IPS DF 6.9 (cell line): Measurements from ENCODE around the gene PDLIM7.
A peak's percentile ranks its signal among the peaks of the same experiment; 100 is the strongest.

ENCODE experiments used
- DNase-seq: peaks from one replicate; pipeline ENCODE4 v3.0.0-alpha.2; 2013; ENCODE audit warnings: low read depth, low spot score
- H3K27ac ChIP-seq: one replicate; pipeline ENCODE4 v1.5.1; 2013; ENCODE audit warnings: low read length, control low read depth
- H3K27me3 ChIP-seq: 2 replicates; pipeline ENCODE4 v1.6.1; 2013; ENCODE audit warnings: mild to moderate bottlenecking, low read length; ENCODE audit not compliant: control insufficient read depth, insufficient read depth
- H3K36me3 ChIP-seq: 2 replicates; pipeline ENCODE4 v1.6.1; 2013; ENCODE audit warnings: low read length; ENCODE audit not compliant: control insufficient read depth, insufficient read depth
- H3K4me1 ChIP-seq: 2 replicates; pipeline ENCODE4 v1.6.1; 2013; ENCODE audit warnings: low read length; ENCODE audit not compliant: control insufficient read depth, insufficient read depth
- H3K4me3 ChIP-seq: 2 replicates; pipeline ENCODE4 v1.5.1; 2013; ENCODE audit warnings: mild to moderate bottlenecking, low read length
- H3K9me3 ChIP-seq: 2 replicates; pipeline ENCODE4 v1.6.1; 2013; ENCODE audit warnings: low read length, inconsistent platforms; ENCODE audit not compliant: control insufficient read depth, insufficient read depth
- WGBS: extraction: QIAGEN DNeasy Blood & Tissue Kit; methylation state at CpG from one replicate; pipeline ENCODE4 v1.1.7; 2013; ENCODE audit warnings: mixed read lengths, missing lambda C conversion rate; ENCODE audit not compliant: insufficient read length, insufficient coverage; 5-methylcytosine and 5-hydroxymethylcytosine counted together

PDLIM7 gene

DNA sequence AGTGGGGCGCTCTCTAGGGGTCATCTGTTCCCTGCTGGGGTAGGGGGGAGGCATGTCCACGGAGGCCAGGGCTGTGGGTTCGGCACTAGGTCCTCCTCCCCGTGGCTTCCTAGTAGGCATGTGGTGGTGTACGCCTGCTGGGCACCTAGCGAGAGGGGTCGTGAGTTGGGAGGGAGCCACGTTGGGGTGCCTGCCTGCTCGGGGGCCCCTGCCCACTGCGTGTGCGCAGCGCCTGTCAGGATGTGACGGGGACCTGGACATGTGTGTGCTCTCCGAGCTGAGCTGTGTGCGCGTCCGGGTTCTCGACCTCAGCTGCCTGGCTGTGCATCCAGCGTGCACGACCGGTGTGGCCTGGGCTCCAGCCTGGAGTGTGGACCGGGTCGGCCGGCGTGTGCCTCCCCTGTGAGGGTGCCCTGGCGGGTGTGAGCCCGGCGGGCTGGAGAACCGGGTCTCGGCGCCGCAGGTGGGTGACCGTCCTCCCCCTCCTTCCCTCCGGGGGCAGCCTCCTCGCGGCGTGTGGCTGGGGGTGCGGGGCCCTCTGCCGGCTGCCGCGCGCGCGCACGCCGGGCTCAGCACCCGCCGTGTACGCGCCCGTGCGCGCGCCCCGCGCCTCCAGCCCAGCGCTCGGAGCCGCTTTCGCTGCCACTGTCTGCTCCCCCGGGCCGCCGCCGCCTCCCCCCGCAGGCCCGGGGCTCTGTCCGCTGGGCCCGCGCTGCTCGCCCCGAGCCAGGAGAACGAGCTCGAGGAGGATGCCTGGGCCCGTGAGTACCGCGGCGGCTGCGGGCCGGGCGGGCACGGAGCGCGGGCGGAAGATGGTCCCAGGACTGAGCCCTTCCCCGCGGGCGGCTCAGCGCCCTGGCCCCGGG is 51.0 kb downstream of the PDLIM7 start, which contains the start of gene PRR7:
TSS of gene PRR7 (plus strand) at position 615 of the 866 bp plus-strand sequence. CDS start 8,254 bp downstream, outside the sequence.
- H3K27ac ChIP-seq = no peak within 1 kb of the TSS
- WGBS = no CpG with 5 or more reads among the region's 89 CpGs
- no peak for DNase-seq

DNA sequence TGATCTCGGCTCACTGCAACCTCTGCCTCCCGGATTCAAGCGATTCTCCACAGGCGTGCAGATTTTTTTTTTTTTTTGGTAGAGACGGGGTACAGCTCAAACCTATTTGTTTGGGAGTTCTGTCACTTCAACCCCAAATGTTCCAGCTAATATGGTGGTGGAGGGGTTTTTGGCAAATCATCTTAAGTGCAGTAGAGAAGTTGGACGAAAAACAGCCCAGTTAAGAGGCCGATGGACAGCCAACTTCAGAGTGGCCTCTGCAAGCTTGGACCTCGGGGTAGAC is 51.5 kb downstream of the PDLIM7 start:
- Histone ChIP-seq H3K36me3 (peaks cover 4% of the 10 kb centered on the region; the same call in 1 of the 2 replicates), H3K27ac (no peak overlapping the region)

More for the DNA sequence above, 51.0 kb downstream of the PDLIM7 start, which contains the start of gene PRR7:
- Histone ChIP-seq H3K36me3 (no peaks in the 10 kb centered on the region; the same call in 1 of the 2 replicates), H3K4me1 (peaks cover 3% of the 10 kb centered on the region; the same call in 1 of the 2 replicates), H3K9me3 (no peaks in the 10 kb centered on the region), H3K4me3 (peak within 1 kb of the TSS; percentile 69; the same call in 1 of the 2 replicates), H3K27me3 (0 out of 2 replicates have a peak, but pooled peaks cover 1% of the 10 kb centered on the region)

DNA sequence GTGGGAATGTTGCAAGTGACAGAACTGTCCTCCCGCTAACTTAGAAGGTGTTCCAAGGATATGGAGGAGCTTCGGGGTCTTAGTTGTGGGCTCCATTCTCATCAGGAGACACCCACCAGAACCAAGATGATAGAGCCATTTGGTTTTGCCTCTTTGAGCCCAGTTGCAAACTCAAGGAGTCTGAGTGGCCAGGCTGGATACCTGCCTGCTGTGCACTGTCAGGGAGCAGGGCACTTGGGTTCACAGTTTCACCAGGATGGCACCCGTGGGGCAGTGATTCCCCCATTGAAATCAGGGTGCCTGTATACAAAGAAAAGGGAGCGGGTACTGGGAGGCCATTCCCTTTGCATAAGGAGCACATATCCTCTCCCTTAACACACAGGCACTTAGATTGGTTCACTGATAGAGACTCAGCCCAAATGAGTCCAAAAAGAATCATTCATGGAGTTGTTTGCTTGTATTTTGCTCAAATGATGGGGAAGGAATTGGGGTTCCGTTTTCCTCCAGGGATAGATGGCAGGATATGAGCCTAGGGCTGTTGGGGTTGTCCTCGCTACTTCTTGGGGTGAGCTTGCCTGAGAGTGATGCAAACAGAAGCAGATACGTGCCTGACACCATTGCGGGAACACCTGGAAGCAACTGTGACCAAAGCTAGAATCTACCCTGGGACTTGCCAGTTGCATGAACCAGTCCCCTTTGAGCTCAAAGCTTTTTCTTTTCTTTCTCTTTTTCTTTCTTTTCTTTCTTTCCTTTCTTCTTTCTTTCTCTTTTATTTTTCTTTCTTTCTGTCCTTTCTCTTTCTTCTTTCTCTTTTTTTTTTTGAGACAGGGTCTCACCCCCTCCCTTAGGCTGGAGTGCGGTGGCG is 52.1 kb downstream of the PDLIM7 start:
- no peak overlapping the region for H3K4me3 ChIP-seq
- H3K27ac ChIP-seq = no peak overlapping the region
- WGBS = no CpG with 5 or more reads among the region's 10 CpGs

More for the DNA sequence above, 51.5 kb downstream of the PDLIM7 start:
- H3K4me3 ChIP-seq = no peak overlapping the region
- 0 out of 2 replicates have a peak, but pooled peaks cover 1% of the 10 kb centered on the region for H3K27me3 ChIP-seq
- no CpG with 5 or more reads among the region's 8 CpGs for whole genome bisulfite sequencing
- no peak for DNase-seq
- no peaks in the 10 kb centered on the region for H3K9me3 ChIP-seq
- peaks cover 3% of the 10 kb centered on the region; the same call in 1 of the 2 replicates for H3K4me1 ChIP-seq

DNA sequence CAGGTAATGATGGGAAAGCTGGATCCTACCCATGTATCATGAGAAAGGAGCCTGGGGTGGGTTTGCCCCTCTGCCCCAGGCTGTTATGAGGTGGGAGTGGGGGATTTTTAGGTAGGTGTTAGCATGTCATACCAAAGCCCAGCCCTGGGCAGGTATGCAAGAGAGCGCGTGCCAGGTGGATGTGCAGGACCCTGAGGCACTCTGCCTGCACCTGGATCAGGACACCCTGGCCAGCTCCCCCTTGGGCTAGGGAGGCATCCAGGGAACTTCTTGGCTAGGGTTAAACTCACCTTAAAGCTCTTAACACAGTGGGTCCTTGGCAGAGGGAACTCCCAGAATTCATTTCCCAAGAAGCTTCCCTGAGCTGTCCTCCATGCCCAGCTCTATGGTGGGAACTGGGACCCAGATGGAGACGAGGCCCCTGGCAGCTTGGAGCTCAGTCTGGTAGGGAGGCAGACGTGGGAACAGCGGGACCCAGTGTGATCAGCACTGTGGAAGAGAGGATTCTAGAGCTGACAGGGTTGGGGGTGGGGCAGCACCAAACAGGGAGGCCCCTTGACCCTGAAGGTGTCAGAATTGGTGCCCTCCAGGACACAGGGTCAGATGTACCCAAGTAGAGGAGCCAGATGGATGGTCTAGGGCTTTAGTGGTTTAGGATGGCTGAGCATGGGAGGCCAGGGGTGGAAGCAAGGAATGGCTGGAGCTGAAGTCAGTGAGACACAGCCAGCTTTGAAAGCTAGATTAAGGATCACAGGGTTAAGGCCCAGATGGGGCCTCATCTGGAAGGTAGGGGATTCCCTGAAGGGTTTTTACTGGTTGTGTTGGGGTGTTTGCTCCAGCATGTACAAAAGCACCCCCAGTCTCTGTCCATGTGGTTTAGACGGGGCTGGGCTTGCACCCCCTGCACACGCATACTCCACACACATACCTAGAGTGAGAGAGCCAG is 53.0 kb downstream of the PDLIM7 start:
- Histone ChIP-seq H3K4me3 (no peak overlapping the region), H3K36me3 (peaks cover 4% of the 10 kb centered on the region; the same call in 1 of the 2 replicates), H3K4me1 (peaks cover 5% of the 10 kb centered on the region; the same call in 1 of the 2 replicates), H3K27me3 (0 out of 2 replicates have a peak, but pooled peaks cover 1% of the 10 kb centered on the region), H3K9me3 (no peaks in the 10 kb centered on the region), H3K27ac (no peak overlapping the region)
- WGBS = no CpG with 5 or more reads among the region's 7 CpGs
- DNase-seq = no peak

More for the DNA sequence above, 52.1 kb downstream of the PDLIM7 start:
- Histone ChIP-seq H3K4me1 (peaks cover 4% of the 10 kb centered on the region; the same call in 1 of the 2 replicates), H3K27me3 (0 out of 2 replicates have a peak, but pooled peaks cover 1% of the 10 kb centered on the region), H3K36me3 (peaks cover 4% of the 10 kb centered on the region; the same call in 1 of the 2 replicates), H3K9me3 (no peaks in the 10 kb centered on the region)
- no peak for DNase-seq

DNA sequence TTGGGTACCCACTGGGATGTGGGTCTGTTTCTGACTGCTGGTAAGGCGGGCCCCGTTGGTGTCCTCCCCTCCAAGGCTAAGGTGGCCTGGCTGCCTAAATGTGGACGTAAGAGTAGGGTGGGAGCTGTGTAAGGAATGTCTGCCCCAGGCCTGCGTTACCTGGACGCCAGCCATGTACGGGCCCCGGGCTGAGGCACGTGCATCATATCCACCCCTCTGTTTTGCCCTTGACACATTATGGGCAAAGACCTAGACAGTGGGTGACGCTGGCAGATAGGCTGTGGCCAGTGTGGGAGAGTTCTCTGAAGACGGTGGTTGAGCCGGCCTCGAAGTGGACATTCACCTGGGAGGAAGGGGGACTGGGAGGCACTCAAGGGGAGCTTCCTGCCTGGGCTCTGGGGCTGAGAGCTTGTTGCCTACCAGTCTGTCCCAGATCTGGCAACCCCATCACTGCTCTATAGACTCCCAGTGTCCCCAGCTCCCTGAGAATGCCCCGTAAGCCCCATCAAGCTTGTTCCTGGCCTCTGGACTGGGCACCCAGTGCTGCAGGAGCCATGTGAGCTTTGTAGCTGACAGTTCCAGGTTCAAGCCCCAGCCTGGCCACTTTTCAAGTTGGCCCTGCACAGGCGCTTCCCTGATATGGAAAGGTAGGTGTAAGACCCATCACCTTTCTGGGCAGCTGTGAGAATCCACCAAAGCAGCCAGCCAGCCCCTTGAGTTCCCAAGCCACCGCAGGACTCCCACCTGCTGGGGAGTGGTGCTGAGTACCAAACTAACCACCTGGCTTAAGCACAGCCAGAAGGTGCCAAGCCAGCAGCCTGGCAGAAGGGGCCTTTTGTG is 54.0 kb downstream of the PDLIM7 start:
- H3K4me3 ChIP-seq = no peak overlapping the region
- peaks cover 5% of the 10 kb centered on the region; the same call in 1 of the 2 replicates for H3K4me1 ChIP-seq
- H3K27me3 ChIP-seq = 0 out of 2 replicates have a peak, but pooled peaks cover 1% of the 10 kb centered on the region
- WGBS = no CpG with 5 or more reads among the region's 15 CpGs
- H3K27ac ChIP-seq = no peak overlapping the region
- no peaks in the 10 kb centered on the region for H3K9me3 ChIP-seq
- no peak for DNase-seq
- H3K36me3 ChIP-seq = peaks cover 4% of the 10 kb centered on the region; the same call in 1 of the 2 replicates

DNA sequence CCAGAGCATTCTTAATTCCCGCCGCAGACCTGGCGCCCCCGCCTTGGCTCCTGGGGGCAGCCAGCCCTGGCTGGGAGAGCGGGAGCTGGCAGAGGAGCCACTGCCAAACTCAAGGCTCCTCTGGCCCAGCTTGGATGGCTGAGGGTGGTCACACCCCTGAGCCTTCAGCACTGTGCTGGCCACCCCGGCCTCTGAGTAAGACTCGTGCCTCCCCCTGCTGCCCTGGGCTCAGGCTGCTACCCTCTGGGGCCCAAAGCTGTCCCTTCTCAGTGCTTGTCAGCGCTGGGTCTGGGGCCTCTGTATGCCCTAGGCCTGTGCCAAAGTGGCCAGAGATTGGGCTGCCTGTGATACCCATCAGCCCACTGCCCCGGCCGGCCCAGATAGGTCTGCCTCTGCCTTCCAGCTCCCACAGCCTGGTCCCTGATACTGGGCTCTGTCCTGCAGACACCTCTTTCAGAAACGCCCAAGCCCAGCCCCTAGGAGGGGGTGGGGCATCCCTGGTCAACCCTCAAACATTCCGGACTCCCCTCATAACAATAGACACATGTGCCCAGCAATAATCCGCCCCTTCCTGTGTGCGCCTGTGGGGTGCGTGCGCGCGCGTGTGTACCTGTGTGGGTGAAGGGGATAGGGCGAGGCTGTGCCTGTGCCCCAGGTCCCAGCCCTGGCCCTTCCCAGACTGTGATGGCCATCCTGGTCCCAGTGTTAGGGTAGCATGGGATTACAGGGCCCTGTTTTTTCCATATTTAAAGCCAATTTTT is 55.2 kb downstream of the PDLIM7 start:
- H3K4me1 ChIP-seq = 0 out of 2 replicates have a peak, but pooled peaks cover 2% of the 10 kb centered on the region
- H3K4me3 ChIP-seq = no peak overlapping the region
- H3K36me3 ChIP-seq = peaks cover 4% of the 10 kb centered on the region; the same call in 1 of the 2 replicates
- no CpG with 5 or more reads among the region's 20 CpGs for WGBS
- H3K27ac ChIP-seq = no peak overlapping the region
- no peaks in the 10 kb centered on the region for H3K9me3 ChIP-seq
- 0 out of 2 replicates have a peak, but pooled peaks cover 1% of the 10 kb centered on the region for H3K27me3 ChIP-seq
- no peak for DNase-seq

GRCh38 chr5:177440990-177441780 is 56.2 kb downstream of the PDLIM7 start:
- 0 out of 2 replicates have a peak, but pooled peaks cover 2% of the 10 kb centered on the region for H3K4me1 ChIP-seq
- 0 out of 2 replicates have a peak, but pooled peaks cover 1% of the 10 kb centered on the region for H3K27me3 ChIP-seq
- H3K9me3 ChIP-seq = no peaks in the 10 kb centered on the region
- DNase-seq = no peak
- peaks cover 9% of the 10 kb centered on the region; the same call in 1 of the 2 replicates for H3K36me3 ChIP-seq
- no peak overlapping the region for H3K27ac ChIP-seq
- no CpG with 5 or more reads among the region's 26 CpGs for WGBS
- no peak overlapping the region; the same call in 1 of the 2 replicates for H3K4me3 ChIP-seq
